HG03196 (cell line): ENCODE data around the gene GGT1.
A peak's percentile ranks its signal among the peaks of the same experiment; 100 is the strongest.
"Not testable (repeated sequence)": the region's sequence is repeated elsewhere in the genome, so short reads cannot be mapped to it uniquely, and the experiment has no call there.

Experiments
- ATAC-seq: cut with Tn5 transposase; IDR thresholded peaks from one replicate; pipeline ENCODE4 v1.9.1; 2021; ENCODE audit not compliant: unreplicated experiment

GGT1 gene

GRCh38 chr22:24602847-24603769 is at the start of gene GGT1:
Gene GGT1, plus strand, starts transcription at chr22:24603193. Its CDS starts 7,889 bp downstream, at chr22:24611082.
- not testable (repeated sequence) for ATAC-seq

GRCh38 chr22:24553597-24554312 is 49.2 kb upstream of the GGT1 start:
- no peak for ATAC-seq

- ATAC-seq: peak; percentile 17
Measured at GRCh38 chr22:24554313-24555164, 48.5 kb upstream of the GGT1 start, which contains the start of gene GUCD1. Gene GUCD1, minus strand, starts transcription at chr22:24555138. Its CDS starts 147 bp downstream, at chr22:24554991.

- peak; percentile 61 for ATAC-seq
Measured at GRCh38 chr22:24555165-24556039, 47.6 kb upstream of the GGT1 start, which contains the start of gene SNRPD3. Gene SNRPD3, plus strand, starts transcription at chr22:24555999. Its CDS starts 1,676 bp downstream, at chr22:24557675.

- ATAC-seq: no peak
Measured at GRCh38 chr22:24559471-24559870, 43.5 kb upstream of the GGT1 start.

GRCh38 chr22:24563246-24563645 is 39.7 kb upstream of the GGT1 start:
- no peak for ATAC-seq

GRCh38 chr22:24564376-24565058 is 38.5 kb upstream of the GGT1 start:
- ATAC-seq: no peak

- ATAC-seq: no peak
Measured at GRCh38 chr22:24565077-24565476, 37.9 kb upstream of the GGT1 start.

- no peak for ATAC-seq
Measured at GRCh38 chr22:24566899-24567511, 36.0 kb upstream of the GGT1 start.

- no peak for ATAC-seq
Measured at GRCh38 chr22:24567668-24568067, 35.3 kb upstream of the GGT1 start.

GRCh38 chr22:24571266-24571665 is 31.7 kb upstream of the GGT1 start:
- no peak for ATAC-seq

- ATAC-seq: no peak
Measured at GRCh38 chr22:24576778-24577177, 26.2 kb upstream of the GGT1 start.

GRCh38 chr22:24578355-24579257 is 24.4 kb upstream of the GGT1 start:
- ATAC-seq: no peak

GRCh38 chr22:24579258-24579601 is 23.8 kb upstream of the GGT1 start:
- ATAC-seq: no peak

GRCh38 chr22:24580276-24580675 is 22.7 kb upstream of the GGT1 start:
- no peak for ATAC-seq

GRCh38 chr22:24582056-24582814 is 20.8 kb upstream of the GGT1 start:
- no peak for ATAC-seq
